ENCODE results near the gene ACP6. TPM values are rescaled to one million over a fixed set of nuclear protein-coding genes. Genes with fewer than 3 reads are reported as not detected.

The ACP6 gene
- total and polyA plus RNA-seq, 2 donors (not counting 3 experiments of a cell fraction or from before 2014, with no cell fraction given): 7.1 to 9.4 TPM

- Histone ChIP-seq H3K4me3 (replicated peaks in 1 of 3; ENCODE audit: insufficient read depth in 1 of 3, low read depth in 1 of 3, low read length in 3 of 3) (no peak overlapping the region), H3K4me1 (ENCODE audit: control insufficient read depth, extremely low read depth, insufficient read depth, low read length) (peaks cover 6% of the 10 kb centered on the region), H2AFZ (ENCODE audit: low read depth, low read length) (no peak overlapping the region), H3K9me3 (replicated peaks; ENCODE audit: control insufficient read depth, insufficient read depth, low read length) (no peaks in the 10 kb centered on the region), H3K36me3 (ENCODE audit: control insufficient read depth in 2 of 2, extremely low read depth in 1 of 2, insufficient read depth in 2 of 2, low read length in 2 of 2) (peaks cover 0 to 4% of the 10 kb centered on the region in 2 experiments), H3K27me3 (ENCODE audit: control insufficient read depth in 2 of 2, insufficient read depth in 2 of 2, low read length in 2 of 2) (no peaks in the 10 kb centered on the region), H3K4me2 (ENCODE audit: insufficient read depth, low read length) (no peak overlapping the region), H3K27ac (ENCODE audit: insufficient read depth, low read depth, low read length) (no peak overlapping the region), H4K20me1 (replicated peaks; ENCODE audit: control insufficient read depth, extremely low read depth, insufficient read depth, low read length) (no peaks in the 10 kb centered on the region), H3K9ac (replicated peaks; ENCODE audit: extremely low read depth, insufficient read depth, low read length) (no peak overlapping the region), H3K79me2 (ENCODE audit: control insufficient read depth, insufficient read depth, low read length) (no peaks in the 10 kb centered on the region), H3K9me1 (replicated peaks; ENCODE audit: control insufficient read depth, extremely low read depth, insufficient read depth, low read length) (no peaks in the 10 kb centered on the region)
- ChIA-PET POLR2A (no interaction called here), CTCF (interaction anchor here (0.7 to 3.6 kb wide), 14 partner anchors 9 to 353 kb away, joined by 3 to 44 read pairs (median 8); partner anchors contain the start of gene ACP6)
- no TSS peak for BruUV-seq (replicated peaks)
- DNase-seq (ENCODE audit: low read depth, low spot score) (no peak), FAIRE-seq (no peak)
- intact Hi-C loops (cut with micrococcal nuclease) (loop anchor here (1.0 kb wide), 3 partner anchors 26 to 353 kb away; no protein-coding TSS in a partner anchor), dilution Hi-C loops (cut with MboI; ENCODE audit: extremely low pct_ligation_motif_present, low sequenced_read_pairs) (no loop called here)
- no peak for TF ChIP-seq FOS (IDR thresholded peaks at IDR 0.05; ENCODE audit: borderline replicate concordance, insufficient read depth, low read length)
- no peak for TF ChIP-seq JUN (IDR thresholded peaks at IDR 0.05; ENCODE audit: borderline replicate concordance, insufficient read depth, insufficient read length, low read depth)
- no peak for TF ChIP-seq POLR2AphosphoS5 (IDR thresholded peaks at IDR 0.05; ENCODE audit: insufficient read depth, low read depth, low read length)
- no peak for TF ChIP-seq EZH2 (IDR thresholded peaks at IDR 0.05; ENCODE audit: borderline replicate concordance, low read depth, low read length, severe bottlenecking)
- no peak for TF ChIP-seq MAX (IDR thresholded peaks at IDR 0.05; ENCODE audit: insufficient read depth, insufficient read length)
- TF ChIP-seq MYC (IDR thresholded peaks at IDR 0.05; ENCODE audit: low read depth, low read length): no peak
- no peak for TF ChIP-seq GATA2 (IDR thresholded peaks at IDR 0.05; ENCODE audit: insufficient read depth, insufficient read length, low read depth, low read length)
- no peak for TF ChIP-seq POLR2A (IDR thresholded peaks at IDR 0.05; ENCODE audit: low read depth, low read length)
- no peak for TF ChIP-seq CTCF (IDR thresholded peaks at IDR 0.05; ENCODE audit: extremely low read depth in 1 of 2, insufficient read depth in 1 of 2, low read depth in 1 of 2, low read length in 2 of 2)
Measured at GRCh38 chr1:147626739-147627138, 43.6 kb downstream of the ACP6 start.
